Activated T-cell treated with anti-CD3 and anti-CD28 coated beads, Interleukin-2, amount 50 U/mL, for 1 hour (primary cell): ENCODE data around the gene PHF21B.

ENCODE experiments used
- DNase-seq: peaks from one replicate; pipeline ENCODE4 v3.0.0-alpha.2; 2020

The PHF21B gene

DNA sequence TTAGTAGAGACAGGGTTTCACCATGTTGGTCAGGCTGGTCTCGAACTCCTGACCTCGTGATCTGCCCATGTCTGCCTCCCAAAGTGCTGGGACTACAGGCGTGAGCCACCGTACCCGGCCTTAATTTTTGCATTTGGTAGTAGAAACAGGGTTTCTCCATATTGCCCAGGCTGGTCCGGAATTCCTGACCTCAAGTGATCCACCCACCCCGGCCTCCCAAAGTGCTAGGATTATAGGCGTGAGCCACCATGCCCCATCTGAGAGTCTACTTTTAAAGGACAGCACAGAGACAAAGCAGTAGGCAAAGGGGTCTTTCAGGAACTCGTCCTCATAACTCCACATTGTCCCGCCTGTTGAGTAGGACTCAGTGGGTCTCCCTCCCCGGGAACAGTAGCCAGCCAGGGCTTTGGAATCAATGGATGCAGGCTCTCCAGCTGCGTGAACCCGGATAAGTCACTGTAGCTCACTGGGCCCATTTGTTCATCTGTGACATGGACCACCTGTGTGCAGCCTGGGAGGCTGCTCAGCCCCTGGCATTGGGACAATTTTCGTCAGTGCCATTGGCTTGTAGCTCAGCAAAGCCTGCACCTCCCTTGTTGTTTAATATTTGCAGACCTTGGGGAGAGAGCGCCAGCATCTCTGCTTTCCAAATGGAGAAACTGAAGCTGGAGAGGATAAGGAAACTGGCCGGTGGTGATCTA is 171.3 kb downstream of the PHF21B start:
- DNase-seq = no peak

DNA sequence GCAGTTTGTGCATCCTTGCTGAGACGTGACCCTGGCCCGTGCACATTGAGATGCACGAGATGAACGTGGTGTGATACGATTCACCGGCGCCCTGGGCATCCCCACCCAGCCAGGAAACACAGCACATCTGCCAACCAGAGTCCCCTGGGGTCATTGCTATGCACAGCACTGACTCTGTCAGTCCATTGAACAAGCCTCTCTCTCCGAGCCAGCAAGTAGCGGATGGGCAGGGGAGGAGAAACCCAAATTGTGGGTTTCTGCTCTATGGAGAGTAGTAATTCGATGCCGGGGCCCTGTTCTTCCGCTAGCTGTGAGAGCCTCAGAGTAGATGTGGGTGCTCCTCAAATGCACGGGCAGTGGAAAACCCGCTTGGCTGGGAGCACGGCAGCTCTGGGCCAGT is 172.3 kb downstream of the PHF21B start:
- DNase-seq = no peak

DNA sequence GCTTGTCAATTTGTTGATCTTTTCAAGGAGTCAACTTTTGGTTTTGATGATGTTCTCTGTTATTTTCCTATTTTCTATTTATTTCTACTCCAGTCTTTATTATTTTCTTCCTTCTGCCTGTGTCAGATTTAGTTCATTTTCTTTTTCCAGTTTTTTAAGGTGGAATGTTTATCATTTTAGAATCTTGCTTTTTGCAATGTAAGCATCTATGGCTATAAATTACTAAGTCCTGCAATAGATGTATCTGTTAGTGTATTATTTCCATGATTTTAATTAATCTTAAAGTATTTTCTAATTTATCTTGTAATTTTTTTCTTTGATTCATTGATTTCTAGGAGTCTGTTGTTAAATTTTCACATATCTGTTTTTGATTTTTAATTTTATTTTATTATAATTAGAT is 175.7 kb downstream of the PHF21B start:
- DNase-seq = no peak

DNA sequence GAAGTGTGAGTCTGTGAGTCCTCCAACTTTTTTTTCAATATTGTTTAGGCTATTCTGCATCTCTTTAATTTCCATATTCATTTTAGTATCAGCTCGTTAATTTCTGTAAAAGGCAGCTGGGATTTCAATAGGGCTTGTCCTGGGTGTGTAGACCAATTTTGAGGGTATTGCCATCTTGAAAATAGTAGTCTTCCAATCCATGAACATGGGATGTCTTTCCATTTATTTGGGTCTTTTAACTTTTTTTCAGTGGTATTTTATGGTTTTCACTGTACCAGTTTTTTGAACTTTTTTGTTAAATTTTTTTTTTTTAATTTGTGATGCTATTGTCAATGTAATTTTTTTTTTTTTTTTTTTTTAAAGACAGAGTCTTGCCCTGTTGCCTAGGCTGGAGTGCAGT is 177.9 kb downstream of the PHF21B start:
- no peak for DNase-seq
